Measurements from ENCODE around the gene MS4A6E. TPM values are rescaled to one million over a fixed set of nuclear protein-coding genes. Genes with fewer than 3 reads are reported as not detected.

Gene MS4A6E
- total RNA-seq, 1 donor from 2014 or later: not detected

- Mint-ChIP-seq H3K9me3 (no peaks in the 10 kb centered on the region), H3K4me3 (no peak overlapping the region), H3K36me3 (ENCODE audit: low read depth) (no peaks in the 10 kb centered on the region), H3K27ac (no peak overlapping the region), H3K4me1 (ENCODE audit: low read depth) (no peaks in the 10 kb centered on the region), H3K27me3 (ENCODE audit: insufficient read depth) (no peaks in the 10 kb centered on the region)
- DNase-seq (ENCODE audit: low spot score): no peak
- intact Hi-C loops (cut with micrococcal nuclease): no loop called here
Measured at GRCh38 chr11:60370811-60371298, 43.8 kb downstream of the MS4A6E start.

- intact Hi-C loops (cut with micrococcal nuclease): no loop called here
- no peaks in the 10 kb centered on the region for H3K4me1 Mint-ChIP-seq (ENCODE audit: low read depth)
- no peaks in the 10 kb centered on the region for H3K36me3 Mint-ChIP-seq (ENCODE audit: low read depth)
- H3K9me3 Mint-ChIP-seq: no peaks in the 10 kb centered on the region
- H3K27ac Mint-ChIP-seq: no peak overlapping the region
- H3K4me3 Mint-ChIP-seq: no peak overlapping the region
- DNase-seq (ENCODE audit: low spot score): no peak
- H3K27me3 Mint-ChIP-seq (ENCODE audit: insufficient read depth): no peaks in the 10 kb centered on the region
Measured at GRCh38 chr11:60371386-60371785, 44.3 kb downstream of the MS4A6E start.

- no peak overlapping the region for H3K4me3 Mint-ChIP-seq
- intact Hi-C loops (cut with micrococcal nuclease): no loop called here
- H3K9me3 Mint-ChIP-seq: no peaks in the 10 kb centered on the region
- no peaks in the 10 kb centered on the region for H3K27me3 Mint-ChIP-seq (ENCODE audit: insufficient read depth)
- no peak overlapping the region for H3K27ac Mint-ChIP-seq
- H3K36me3 Mint-ChIP-seq (ENCODE audit: low read depth): no peaks in the 10 kb centered on the region
- no peaks in the 10 kb centered on the region for H3K4me1 Mint-ChIP-seq (ENCODE audit: low read depth)
- no peak for DNase-seq (ENCODE audit: low spot score)
Measured at GRCh38 chr11:60371854-60372253, 44.8 kb downstream of the MS4A6E start.

DNA sequence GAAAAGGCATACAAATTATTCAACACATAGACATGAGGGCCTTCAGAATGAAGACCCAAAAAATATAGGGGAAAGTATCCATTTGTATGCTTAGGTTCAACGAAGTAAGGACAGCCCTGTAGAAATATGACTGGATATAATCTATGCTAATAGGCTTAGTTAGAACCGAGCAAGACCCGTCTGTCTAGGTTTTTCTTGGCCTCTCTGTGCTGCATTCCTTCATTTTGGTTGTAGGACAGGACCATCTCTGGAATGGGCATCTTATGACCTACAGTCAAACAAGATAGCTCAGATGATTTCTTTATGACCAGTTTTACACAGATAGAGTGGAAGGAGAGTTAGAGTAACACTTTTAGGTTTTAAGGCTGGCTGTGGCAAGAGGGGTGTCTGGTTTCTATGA, 45.7 kb downstream of the MS4A6E start:
- DNase-seq (ENCODE audit: low spot score): no peak
- no peak overlapping the region for H3K27ac Mint-ChIP-seq
- no peak overlapping the region for H3K4me3 Mint-ChIP-seq
- H3K9me3 Mint-ChIP-seq: no peaks in the 10 kb centered on the region
- H3K27me3 Mint-ChIP-seq (ENCODE audit: insufficient read depth): no peaks in the 10 kb centered on the region
- intact Hi-C loops (cut with micrococcal nuclease): no loop called here
- H3K4me1 Mint-ChIP-seq (ENCODE audit: low read depth): peaks cover 1% of the 10 kb centered on the region
- H3K36me3 Mint-ChIP-seq (ENCODE audit: low read depth): no peaks in the 10 kb centered on the region

- intact Hi-C loops (cut with micrococcal nuclease): no loop called here
- no peaks in the 10 kb centered on the region for H3K9me3 Mint-ChIP-seq
- no peak overlapping the region for H3K4me3 Mint-ChIP-seq
- H3K4me1 Mint-ChIP-seq (ENCODE audit: low read depth): peaks cover 10% of the 10 kb centered on the region
- H3K36me3 Mint-ChIP-seq (ENCODE audit: low read depth): no peaks in the 10 kb centered on the region
- no peak for DNase-seq (ENCODE audit: low spot score)
- peaks cover 4% of the 10 kb centered on the region for H3K27me3 Mint-ChIP-seq (ENCODE audit: insufficient read depth)
- H3K27ac Mint-ChIP-seq: no peak overlapping the region
Measured at GRCh38 chr11:60375316-60375715, 48.3 kb downstream of the MS4A6E start.

DNA sequence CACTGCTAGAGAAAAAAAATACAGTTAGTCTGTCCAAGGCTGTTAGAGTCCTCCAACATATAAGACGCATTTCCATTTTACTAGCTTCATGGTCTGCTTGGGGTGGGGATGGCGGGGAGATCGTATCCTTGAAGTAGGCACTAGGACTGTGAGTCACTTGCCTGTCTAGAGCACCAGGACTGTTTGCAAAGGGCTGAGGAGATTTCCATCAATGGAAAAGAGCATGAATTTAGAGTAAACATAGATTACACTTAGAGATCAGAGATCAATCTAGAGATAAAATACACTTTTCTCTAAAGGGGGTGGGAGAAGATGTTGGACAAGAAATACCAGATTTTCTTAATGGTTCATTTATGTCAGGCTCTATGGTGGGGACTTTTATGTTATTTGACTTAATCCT, 49.5 kb downstream of the MS4A6E start:
- intact Hi-C loops (cut with micrococcal nuclease): no loop called here
- Mint-ChIP-seq H3K27me3 (ENCODE audit: insufficient read depth) (peaks cover 9% of the 10 kb centered on the region), H3K36me3 (ENCODE audit: low read depth) (no peaks in the 10 kb centered on the region), H3K4me3 (no peak overlapping the region), H3K27ac (no peak overlapping the region), H3K9me3 (no peaks in the 10 kb centered on the region), H3K4me1 (ENCODE audit: low read depth) (peaks cover 10% of the 10 kb centered on the region)
- DNase-seq (ENCODE audit: low spot score): no peak

- no peak overlapping the region for H3K27ac Mint-ChIP-seq
- intact Hi-C loops (cut with micrococcal nuclease): no loop called here
- H3K4me3 Mint-ChIP-seq: no peak overlapping the region
- H3K4me1 Mint-ChIP-seq (ENCODE audit: low read depth): peaks cover 10% of the 10 kb centered on the region
- no peaks in the 10 kb centered on the region for H3K36me3 Mint-ChIP-seq (ENCODE audit: low read depth)
- peaks cover 9% of the 10 kb centered on the region for H3K27me3 Mint-ChIP-seq (ENCODE audit: insufficient read depth)
- DNase-seq (ENCODE audit: low spot score): no peak
- no peaks in the 10 kb centered on the region for H3K9me3 Mint-ChIP-seq
Measured at GRCh38 chr11:60377401-60378136, 50.5 kb downstream of the MS4A6E start.

GRCh38 chr11:60378354-60378753, 51.3 kb downstream of the MS4A6E start, which contains the start of gene MS4A7:
TSS of gene MS4A7 (plus strand) at chr11:60378532. CDS start at chr11:60383142, 4,610 bp downstream.
- Mint-ChIP-seq H3K27ac (no peak within 1 kb of the TSS), H3K36me3 (ENCODE audit: low read depth) (no peaks in the 10 kb centered on the region), H3K27me3 (ENCODE audit: insufficient read depth) (peaks cover 9% of the 10 kb centered on the region), H3K4me3 (no peak within 1 kb of the TSS), H3K4me1 (ENCODE audit: low read depth) (peaks cover 10% of the 10 kb centered on the region), H3K9me3 (no peaks in the 10 kb centered on the region)
- intact Hi-C loops (cut with micrococcal nuclease): no loop called here
- no peak for DNase-seq (ENCODE audit: low spot score)

GRCh38 chr11:60389279-60389910, 62.3 kb downstream of the MS4A6E start:
- Mint-ChIP-seq H3K4me1 (ENCODE audit: low read depth) (no peaks in the 10 kb centered on the region), H3K27ac (no peak overlapping the region), H3K4me3 (no peak overlapping the region), H3K27me3 (ENCODE audit: insufficient read depth) (peaks cover 1% of the 10 kb centered on the region), H3K36me3 (ENCODE audit: low read depth) (no peaks in the 10 kb centered on the region), H3K9me3 (no peaks in the 10 kb centered on the region)
- intact Hi-C loops (cut with micrococcal nuclease): no loop called here
- no peak for DNase-seq (ENCODE audit: low spot score)

- Mint-ChIP-seq H3K4me1 (ENCODE audit: low read depth) (no peaks in the 10 kb centered on the region), H3K9me3 (no peaks in the 10 kb centered on the region), H3K4me3 (no peak overlapping the region), H3K27ac (no peak overlapping the region), H3K36me3 (ENCODE audit: low read depth) (no peaks in the 10 kb centered on the region), H3K27me3 (ENCODE audit: insufficient read depth) (peaks cover 1% of the 10 kb centered on the region)
- no peak for DNase-seq (ENCODE audit: low spot score)
- intact Hi-C loops (cut with micrococcal nuclease): no loop called here
Measured at GRCh38 chr11:60390419-60390818, 63.4 kb downstream of the MS4A6E start.

Other genes starting within 250 kb of the MS4A6E start
- gene MS4A2, start 238.6 kb upstream of the MS4A6E start, total RNA-seq: not detected in 2 replicates
- not detected in 2 replicates for gene MS4A6A, start 144.2 kb upstream of the MS4A6E start, total RNA-seq
- not detected in 2 replicates for gene MS4A4E, start 84.1 kb upstream of the MS4A6E start, total RNA-seq
- gene MS4A4A, start 46.6 kb upstream of the MS4A6E start, total RNA-seq: not detected in 2 replicates
- not detected in 2 replicates for gene MS4A7, start 51.3 kb downstream of the MS4A6E start, total RNA-seq
- not detected in 2 replicates for gene MS4A14, start 69.2 kb downstream of the MS4A6E start, total RNA-seq
- not detected in 2 replicates for gene MS4A5, start 102.3 kb downstream of the MS4A6E start, total RNA-seq
- gene MS4A1, start 128.6 kb downstream of the MS4A6E start, total RNA-seq: not detected in 2 replicates
- not detected in 2 replicates for gene MS4A12, start 165.5 kb downstream of the MS4A6E start, total RNA-seq
- gene MS4A13, start 188.1 kb downstream of the MS4A6E start, total RNA-seq: not detected in 2 replicates